ENCODE data around the gene ZFHX2.
"Not testable (repeated sequence)": the region's sequence is repeated elsewhere in the genome, so short reads cannot be mapped to it uniquely, and the experiment has no call there.

Gene ZFHX2

GRCh38 chr14:23551266-23552028 is at the start of gene ZFHX2:
Gene ZFHX2 (minus strand): TSS chr14:23551765. CDS start chr14:23535325, 16,440 bp downstream.
- peak; percentile 67 to 82 for DNase-seq (ENCODE audit: low read depth in 2 of 2)

GRCh38 chr14:23600806-23601205 is 49.2 kb upstream of the ZFHX2 start:
- no peak for DNase-seq (ENCODE audit: low read depth in 2 of 2)

- DNase-seq (ENCODE audit: low read depth in 2 of 2) = no peak
These were observed 48.8 kb upstream of the ZFHX2 start for GRCh38 chr14:23600322-23600707.

GRCh38 chr14:23594191-23594590 is 42.6 kb upstream of the ZFHX2 start:
- DNase-seq (ENCODE audit: low read depth in 2 of 2) = not testable (repeated sequence)

- no peak for DNase-seq (ENCODE audit: low read depth in 2 of 2)
These were observed 38.6 kb upstream of the ZFHX2 start for GRCh38 chr14:23590198-23590597.

GRCh38 chr14:23589606-23590005 is 38.0 kb upstream of the ZFHX2 start:
- DNase-seq (ENCODE audit: low read depth in 2 of 2) = no peak

GRCh38 chr14:23588884-23589598 is 37.5 kb upstream of the ZFHX2 start:
- peak; percentile 42 to 53 for DNase-seq (ENCODE audit: low read depth in 2 of 2)

- DNase-seq (ENCODE audit: low read depth in 2 of 2) = not testable (repeated sequence)
These were observed 33.1 kb upstream of the ZFHX2 start for GRCh38 chr14:23584527-23585203.

- not testable (repeated sequence) for DNase-seq (ENCODE audit: low read depth in 2 of 2)
These were observed 32.4 kb upstream of the ZFHX2 start for GRCh38 chr14:23583761-23584526.

GRCh38 chr14:23582906-23583760 is 31.6 kb upstream of the ZFHX2 start:
- no peak for DNase-seq (ENCODE audit: low read depth in 2 of 2)

- DNase-seq (ENCODE audit: low read depth in 2 of 2) = no peak
These were observed 29.4 kb upstream of the ZFHX2 start for GRCh38 chr14:23580948-23581281.

- DNase-seq (ENCODE audit: low read depth in 2 of 2) = no peak
These were observed 28.8 kb upstream of the ZFHX2 start for GRCh38 chr14:23580152-23580926.

GRCh38 chr14:23579739-23580138 is 28.2 kb upstream of the ZFHX2 start:
- DNase-seq (ENCODE audit: low read depth in 2 of 2) = no peak

- DNase-seq (ENCODE audit: low read depth in 2 of 2) = no peak
These were observed 27.7 kb upstream of the ZFHX2 start for GRCh38 chr14:23579311-23579630.

- no peak for DNase-seq (ENCODE audit: low read depth in 2 of 2)
These were observed 27.2 kb upstream of the ZFHX2 start, which contains the start of gene JPH4 for GRCh38 chr14:23578560-23579310. Gene JPH4 (minus strand): TSS chr14:23578790. CDS start chr14:23577453, 1,337 bp downstream.

GRCh38 chr14:23577710-23578392 is 26.3 kb upstream of the ZFHX2 start:
- DNase-seq (ENCODE audit: low read depth in 2 of 2) = no peak

GRCh38 chr14:23577004-23577681 is 25.6 kb upstream of the ZFHX2 start:
- DNase-seq (ENCODE audit: low read depth in 2 of 2) = no peak

GRCh38 chr14:23573384-23574015 is 21.9 kb upstream of the ZFHX2 start:
- DNase-seq (ENCODE audit: low read depth in 2 of 2) = no peak
